Activated CD4-positive, alpha-beta T cell treated with anti-CD3 and anti-CD28 coated beads for 36 hours (primary cell): Measurements from ENCODE around the gene EHD4. TPM values are rescaled to one million over a fixed set of nuclear protein-coding genes. Genes with fewer than 3 reads are reported as not detected.
A peak's percentile ranks its signal among the peaks of the same experiment; 100 is the strongest.

ENCODE experiments used
- ATAC-seq: fragments of 200-7000 bp; cut with Tn5 transposase; one replicate; pipeline ENCODE4 v1.10.0; 2021; ENCODE audit warnings: mild to moderate bottlenecking, moderate library complexity
- CTCF ChIA-PET: fragments of 350-600 bp; sonication (Branson Sonifier 250); formaldehyde crosslinking; loops from one replicate; lab custom pipeline; 2021; ENCODE audit warnings: antibody characterized with exemption; lab: Charles Lee
- POLR2A ChIA-PET: fragments of 350-600 bp; sonication (Branson Sonifier 250); formaldehyde crosslinking; loops from one replicate; lab custom pipeline; 2021; ENCODE audit warnings: antibody characterized with exemption, inconsistent platforms; lab: Charles Lee
- DNase-seq: peaks from one replicate; pipeline ENCODE4 v3.0.0-alpha.2; 2020
- H3K27ac Mint-ChIP-seq: one replicate; pipeline ENCODE4 v1.8.0; 2021; ENCODE audit warnings: mixed read lengths
- H3K27me3 Mint-ChIP-seq: one replicate; pipeline ENCODE4 v1.8.0; 2021; ENCODE audit warnings: mixed read lengths
- H3K36me3 Mint-ChIP-seq: one replicate; pipeline ENCODE4 v1.8.0; 2021; ENCODE audit warnings: low read depth, mixed read lengths
- H3K4me1 Mint-ChIP-seq: one replicate; pipeline ENCODE4 v1.8.0; 2021; ENCODE audit warnings: mixed read lengths
- H3K4me3 Mint-ChIP-seq: one replicate; pipeline ENCODE4 v1.8.0; 2021; ENCODE audit warnings: mild to moderate bottlenecking, moderate library complexity, mixed read lengths
- H3K9me3 Mint-ChIP-seq: one replicate; pipeline ENCODE4 v1.8.0; 2021; ENCODE audit warnings: low read depth, mixed read lengths
- intact Hi-C, 2 experiments: fragments of 100-400 bp; cut with DNase I in 1 of 2; cut with micrococcal nuclease in 1 of 2; formaldehyde crosslinking; loops; one replicate each; pipeline versions ENCODE4 v1.14.2 to v1.15.1; 2022 to 2024; cut with DNase I, micrococcal nuclease
- total RNA-seq, 2 experiments: library from RNA; stranded (reverse); gene quantifications; one replicate each; pipeline ENCODE4 v1.2.3, GENCODE V29; 2021

The EHD4 gene
- total RNA-seq, 2 experiments from 2014 or later = 34.7 to 35.7 TPM

DNA sequence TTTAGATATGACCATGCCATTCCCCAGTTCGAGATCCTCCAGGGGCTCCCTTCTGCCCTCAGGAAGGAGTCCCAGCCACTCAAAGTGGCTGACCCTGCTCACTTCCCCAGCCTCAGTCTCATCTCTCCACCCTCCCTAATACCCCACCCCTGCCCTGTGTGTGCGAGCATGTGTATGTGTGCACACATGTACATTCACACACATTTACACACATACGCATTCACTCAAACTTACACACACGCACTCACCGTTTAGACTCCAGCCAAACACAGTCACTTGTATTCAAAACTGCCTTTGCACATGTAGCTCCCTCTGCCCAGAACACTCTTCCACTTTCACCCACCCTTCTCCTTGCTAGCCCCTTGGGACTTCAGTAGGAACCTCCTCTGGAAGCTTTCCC is 37.1 kb upstream of the EHD4 start:
- no peaks in the 10 kb centered on the region for H3K9me3 Mint-ChIP-seq
- H3K27ac Mint-ChIP-seq = peak overlapping the region; percentile 2
- intact Hi-C loops = no loop called here
- H3K4me1 Mint-ChIP-seq = peaks cover 18% of the 10 kb centered on the region
- DNase-seq (no peak), ATAC-seq (no peak)
- H3K27me3 Mint-ChIP-seq = no peaks in the 10 kb centered on the region
- POLR2A ChIA-PET = interaction anchor here (1.6 kb wide), 1 partner anchor 37 kb away, joined by 4 read pairs; the partner anchor contains the start of gene EHD4
- H3K4me3 Mint-ChIP-seq = no peak overlapping the region
- no peaks in the 10 kb centered on the region for H3K36me3 Mint-ChIP-seq
- CTCF ChIA-PET = interaction anchor here (0.8 to 1.0 kb wide), 2 partner anchors 9 to 20 kb away, joined by 4 read pairs; no protein-coding TSS in a partner anchor

DNA sequence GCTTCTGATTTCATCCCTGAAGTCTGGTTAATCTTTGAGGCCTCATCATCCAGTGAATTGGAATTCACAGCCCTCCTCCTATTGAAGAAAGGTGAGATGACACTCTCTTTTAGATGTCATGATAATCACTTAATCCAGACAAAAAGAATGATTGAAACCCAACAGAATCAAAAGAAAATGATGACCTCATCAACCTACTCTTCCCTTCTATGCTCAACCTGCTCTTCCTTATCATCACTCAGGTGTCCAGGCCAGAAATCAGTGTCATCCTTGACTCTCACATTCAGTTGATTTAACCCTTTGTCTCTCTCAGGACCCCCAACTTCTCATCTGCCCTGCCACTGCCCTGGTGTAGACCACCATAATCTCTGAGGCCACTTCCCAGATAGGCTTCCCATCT is 36.7 kb upstream of the EHD4 start:
- peaks cover 18% of the 10 kb centered on the region for H3K4me1 Mint-ChIP-seq
- no peak overlapping the region for H3K27ac Mint-ChIP-seq
- no peak overlapping the region for H3K4me3 Mint-ChIP-seq
- ATAC-seq (no peak), DNase-seq (no peak)
- H3K9me3 Mint-ChIP-seq = no peaks in the 10 kb centered on the region
- ChIA-PET POLR2A (interaction anchor here (1.6 kb wide), 1 partner anchor 36 kb away, joined by 4 read pairs; the partner anchor contains the start of gene EHD4), CTCF (interaction anchor here (0.8 kb wide), 1 partner anchor 1217 kb away, joined by 3 read pairs; no protein-coding TSS in a partner anchor)
- intact Hi-C loops = no loop called here
- H3K36me3 Mint-ChIP-seq = no peaks in the 10 kb centered on the region
- H3K27me3 Mint-ChIP-seq = no peaks in the 10 kb centered on the region

DNA sequence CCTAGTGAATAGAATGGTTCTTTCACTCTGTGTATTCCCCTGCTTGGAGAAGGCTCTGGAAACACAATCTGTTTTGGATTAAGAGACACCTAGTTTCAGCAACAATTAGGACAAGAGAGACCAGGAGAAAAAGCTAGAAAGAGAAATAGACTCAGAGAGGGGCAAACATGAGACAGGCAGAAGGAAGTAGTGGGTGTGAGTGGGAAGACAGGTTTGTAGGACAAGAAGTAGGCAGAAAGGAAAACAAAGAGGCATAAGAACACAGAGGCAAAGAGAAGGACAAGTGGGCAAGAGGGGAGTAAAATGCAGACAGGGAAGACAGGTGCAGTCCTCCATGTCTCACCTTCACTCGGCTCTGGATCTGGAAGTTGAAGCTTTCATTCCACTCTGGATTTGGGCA is 35.0 kb upstream of the EHD4 start:
- H3K36me3 Mint-ChIP-seq = no peaks in the 10 kb centered on the region
- DNase-seq (no peak), ATAC-seq (no peak)
- POLR2A ChIA-PET = no interaction called here
- H3K4me1 Mint-ChIP-seq = peaks cover 18% of the 10 kb centered on the region
- H3K4me3 Mint-ChIP-seq = no peak overlapping the region
- no peaks in the 10 kb centered on the region for H3K9me3 Mint-ChIP-seq
- CTCF ChIA-PET = interaction anchor here (1.8 kb wide), 1 partner anchor 17 kb away, joined by 5 read pairs; no protein-coding TSS in a partner anchor
- no peak overlapping the region for H3K27ac Mint-ChIP-seq
- intact Hi-C loops = no loop called here
- no peaks in the 10 kb centered on the region for H3K27me3 Mint-ChIP-seq

DNA sequence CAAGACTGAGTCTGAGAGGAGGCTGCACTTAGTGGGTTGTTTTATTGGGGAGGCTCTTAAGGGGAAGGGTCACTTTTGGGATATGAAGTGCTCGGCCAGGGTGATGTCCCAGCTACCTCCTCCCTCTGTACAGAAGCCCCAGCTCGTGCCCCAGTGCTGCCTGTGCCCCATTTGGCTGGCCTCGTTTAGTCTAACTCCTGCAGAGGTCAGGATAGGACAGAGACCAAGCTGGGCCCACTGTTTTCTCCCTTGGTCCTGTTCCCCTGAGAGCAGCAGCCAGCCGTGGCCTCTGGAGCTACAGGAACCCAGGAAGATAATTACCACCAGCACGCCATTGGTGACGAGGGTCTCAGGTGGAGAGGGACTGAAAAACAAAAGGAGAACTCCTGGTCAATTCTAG is 30.0 kb upstream of the EHD4 start:
- no peak overlapping the region for H3K4me3 Mint-ChIP-seq
- ATAC-seq (no peak), DNase-seq (no peak)
- H3K36me3 Mint-ChIP-seq = no peaks in the 10 kb centered on the region
- H3K9me3 Mint-ChIP-seq = no peaks in the 10 kb centered on the region
- H3K27me3 Mint-ChIP-seq = no peaks in the 10 kb centered on the region
- intact Hi-C loops = no loop called here
- ChIA-PET CTCF (interaction anchor here (0.7 to 1.0 kb wide), 3 partner anchors 12 to 147 kb away, joined by 3 to 5 read pairs (median 4); no protein-coding TSS in a partner anchor), POLR2A (interaction anchor here (0.7 kb wide), 1 partner anchor 15 kb away, joined by 4 read pairs; no protein-coding TSS in a partner anchor)
- H3K27ac Mint-ChIP-seq = no peak overlapping the region
- peaks cover 7% of the 10 kb centered on the region for H3K4me1 Mint-ChIP-seq

DNA sequence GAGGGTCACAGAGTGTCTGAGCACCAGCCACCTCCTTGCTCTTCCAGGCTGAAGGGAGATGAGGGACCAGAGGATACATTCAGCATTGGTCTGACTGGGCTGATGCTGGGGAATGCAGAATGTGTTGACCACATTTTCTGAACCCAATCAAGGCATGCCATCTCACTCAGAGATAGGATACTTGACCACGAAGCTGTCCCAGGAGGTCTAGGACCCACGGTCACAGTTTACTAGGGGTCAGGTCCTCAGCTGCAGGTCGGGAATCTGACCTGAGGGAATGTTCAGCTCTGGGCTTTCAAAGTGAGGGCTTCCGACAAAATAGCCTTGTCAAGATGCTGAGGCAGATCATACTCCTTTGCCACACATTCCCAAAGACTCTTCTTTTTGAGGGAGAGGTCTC is 28.9 kb upstream of the EHD4 start:
- peaks cover 5% of the 10 kb centered on the region for H3K4me1 Mint-ChIP-seq
- H3K4me3 Mint-ChIP-seq = no peak overlapping the region
- no peaks in the 10 kb centered on the region for H3K27me3 Mint-ChIP-seq
- no peaks in the 10 kb centered on the region for H3K9me3 Mint-ChIP-seq
- DNase-seq = no peak
- ChIA-PET POLR2A (no interaction called here), CTCF (interaction anchor here (0.7 to 1.3 kb wide), 4 partner anchors 11 to 56 kb away, joined by 3 to 4 read pairs (median 4); no protein-coding TSS in a partner anchor)
- no peaks in the 10 kb centered on the region for H3K36me3 Mint-ChIP-seq
- intact Hi-C loops = no loop called here
- no peak for ATAC-seq
- no peak overlapping the region for H3K27ac Mint-ChIP-seq

DNA sequence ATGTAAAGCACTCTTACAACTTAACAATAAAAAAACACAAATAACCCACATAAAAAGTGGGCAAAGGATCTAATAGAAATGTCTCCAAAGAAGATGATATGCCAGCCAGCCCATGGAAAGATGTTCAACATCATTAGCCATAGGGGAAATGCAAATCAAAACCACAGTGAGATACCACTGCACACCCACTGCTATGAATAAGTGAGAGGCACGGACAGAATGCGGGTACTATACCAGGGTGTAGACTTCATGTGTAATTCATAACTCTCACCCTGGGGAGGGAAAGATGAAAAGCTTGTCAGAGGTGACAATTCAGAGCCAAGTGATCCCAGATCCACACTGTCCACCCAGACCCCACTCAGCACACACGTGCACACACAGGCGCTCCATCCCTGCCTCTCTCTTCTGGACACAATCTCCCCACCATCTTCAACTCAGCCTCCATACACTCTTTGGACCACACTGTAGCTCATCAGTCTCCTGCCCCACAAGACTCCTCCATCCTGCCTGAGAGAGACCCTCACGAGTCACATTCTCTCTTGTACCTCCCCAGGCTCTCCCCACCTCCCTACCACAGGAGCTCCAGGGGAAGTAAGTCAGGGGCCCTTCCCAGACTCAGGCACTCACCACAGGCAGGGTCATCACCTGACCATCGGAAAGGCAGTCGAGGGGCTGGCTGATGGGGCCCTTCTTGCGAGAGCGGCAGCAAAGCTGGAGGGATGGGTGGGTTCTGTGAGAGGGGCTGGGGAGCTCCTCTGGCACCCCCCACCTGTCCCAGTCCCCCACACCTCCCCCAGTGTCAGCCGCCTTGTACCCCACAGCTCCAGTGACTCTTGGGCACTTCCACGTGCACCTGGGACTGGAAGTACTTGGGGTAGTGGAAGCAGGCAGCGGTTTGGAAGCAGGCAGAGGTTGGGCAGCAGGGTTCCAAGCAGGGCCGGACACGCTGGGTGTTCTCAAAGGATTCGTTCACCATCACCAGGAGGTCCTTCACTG is 27.2 kb upstream of the EHD4 start:
- Mint-ChIP-seq H3K9me3 (no peaks in the 10 kb centered on the region), H3K27ac (no peak overlapping the region), H3K27me3 (no peaks in the 10 kb centered on the region), H3K4me1 (peaks cover 5% of the 10 kb centered on the region), H3K36me3 (no peaks in the 10 kb centered on the region), H3K4me3 (no peak overlapping the region)
- ATAC-seq (peak; percentile 70), DNase-seq (no peak)
- intact Hi-C loops = no loop called here
- CTCF ChIA-PET = interaction anchor here (0.6 to 1.2 kb wide), 4 partner anchors 10 to 194 kb away, joined by 3 to 6 read pairs (median 4); partner anchors contain the start of gene EHD4
- POLR2A ChIA-PET = interaction anchor here (0.6 kb wide), 1 partner anchor 576 kb away, joined by 3 read pairs; the partner anchor contains the start of gene STARD9

DNA sequence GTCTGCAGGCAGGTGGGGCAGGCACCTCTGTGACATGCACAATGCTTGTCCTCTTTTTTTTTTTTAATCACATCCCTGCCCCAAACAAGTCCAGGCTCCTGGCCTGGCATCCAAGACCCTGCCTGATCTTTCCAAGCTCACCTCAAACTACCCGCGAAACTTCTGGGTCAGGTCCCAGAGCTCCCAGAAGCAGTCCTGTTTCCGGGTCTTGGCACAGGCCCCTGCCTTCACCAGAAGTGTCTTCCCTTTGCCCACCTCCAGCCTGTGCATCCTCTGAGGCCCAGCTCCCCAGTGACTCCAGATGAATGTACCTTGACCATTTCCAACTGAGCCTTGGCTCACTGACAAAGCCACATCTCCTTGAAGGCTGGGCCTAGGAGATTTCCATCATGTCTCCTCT is 25.5 kb upstream of the EHD4 start:
- CTCF ChIA-PET = interaction anchor here (0.6 to 2.0 kb wide), 6 partner anchors 8 to 151 kb away, joined by 3 to 8 read pairs (median 4); no protein-coding TSS in a partner anchor
- Mint-ChIP-seq H3K27me3 (no peaks in the 10 kb centered on the region), H3K27ac (no peak overlapping the region), H3K36me3 (no peaks in the 10 kb centered on the region), H3K4me3 (no peak overlapping the region), H3K4me1 (peaks cover 5% of the 10 kb centered on the region), H3K9me3 (no peaks in the 10 kb centered on the region)
- DNase-seq (no peak), ATAC-seq (no peak)
- intact Hi-C loops = no loop called here
- POLR2A ChIA-PET = no interaction called here

DNA sequence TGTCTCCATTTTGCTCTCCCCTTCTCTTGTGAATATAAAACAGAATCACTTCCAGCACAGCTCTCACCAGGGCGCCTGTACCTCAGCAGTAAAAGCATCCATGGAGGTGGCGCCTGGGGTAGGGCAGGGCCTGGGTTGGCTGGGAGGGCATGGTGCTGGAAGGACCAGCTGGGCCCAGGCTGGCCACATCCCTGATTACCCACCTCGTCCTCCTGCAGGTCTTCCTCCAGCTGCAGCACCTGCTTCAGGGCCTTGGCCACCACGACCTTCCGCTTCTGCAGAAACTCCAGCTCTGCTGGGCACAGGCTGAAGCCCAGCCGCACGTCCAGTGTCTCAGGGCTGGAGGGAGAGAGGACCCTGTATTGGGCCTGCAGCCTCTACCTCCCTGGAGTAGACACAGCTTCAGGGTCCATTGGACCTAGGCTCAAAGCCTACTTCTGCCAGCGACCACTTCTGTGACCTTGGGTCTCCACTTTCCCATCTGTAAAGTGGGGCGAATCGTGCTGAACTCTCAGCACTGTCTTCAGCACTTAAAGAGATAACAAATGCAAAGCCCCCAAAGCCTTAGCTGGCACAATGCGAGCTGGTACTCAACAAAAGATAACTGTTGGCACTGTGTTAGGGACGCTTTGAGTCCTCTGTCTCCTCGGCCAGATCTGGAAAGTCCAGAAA is 24.7 kb upstream of the EHD4 start:
- POLR2A ChIA-PET = no interaction called here
- Mint-ChIP-seq H3K27ac (no peak overlapping the region), H3K4me1 (peaks cover 5% of the 10 kb centered on the region), H3K9me3 (no peaks in the 10 kb centered on the region), H3K36me3 (no peaks in the 10 kb centered on the region), H3K4me3 (no peak overlapping the region), H3K27me3 (no peaks in the 10 kb centered on the region)
- DNase-seq (no peak), ATAC-seq (no peak)
- CTCF ChIA-PET = interaction anchor here (0.6 to 2.0 kb wide), 5 partner anchors 7 to 152 kb away, joined by 3 to 8 read pairs (median 4); no protein-coding TSS in a partner anchor
- intact Hi-C loops = no loop called here

DNA sequence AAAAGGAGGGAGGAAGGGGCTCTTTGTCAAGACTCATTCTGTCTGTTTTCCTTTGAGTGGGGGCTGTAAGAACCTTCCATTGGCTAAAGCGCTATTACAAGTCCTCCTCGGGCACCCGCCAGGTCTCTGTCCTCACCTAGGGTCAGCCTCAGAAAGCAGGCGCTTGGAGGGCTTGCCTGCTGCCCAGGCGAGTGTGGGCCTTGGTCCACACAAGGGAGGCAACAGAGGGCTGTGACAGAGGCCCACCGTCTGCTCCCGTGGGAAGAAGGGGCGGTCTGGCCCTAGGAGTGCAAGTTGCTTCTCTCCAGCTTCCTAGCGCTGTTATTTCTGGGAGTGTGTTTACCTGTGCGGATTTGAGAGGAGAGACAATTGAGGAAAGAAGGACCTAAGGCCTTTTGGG is 24.0 kb upstream of the EHD4 start:
- no peaks in the 10 kb centered on the region for H3K27me3 Mint-ChIP-seq
- ChIA-PET POLR2A (no interaction called here), CTCF (interaction anchor here (0.5 to 1.5 kb wide), 4 partner anchors 52 to 88 kb away, joined by 3 to 5 read pairs (median 4); no protein-coding TSS in a partner anchor)
- no peaks in the 10 kb centered on the region for H3K9me3 Mint-ChIP-seq
- H3K36me3 Mint-ChIP-seq = no peaks in the 10 kb centered on the region
- ATAC-seq (no peak), DNase-seq (no peak)
- no peak overlapping the region for H3K4me3 Mint-ChIP-seq
- intact Hi-C loops = no loop called here
- peaks cover 5% of the 10 kb centered on the region for H3K4me1 Mint-ChIP-seq
- H3K27ac Mint-ChIP-seq = no peak overlapping the region

DNA sequence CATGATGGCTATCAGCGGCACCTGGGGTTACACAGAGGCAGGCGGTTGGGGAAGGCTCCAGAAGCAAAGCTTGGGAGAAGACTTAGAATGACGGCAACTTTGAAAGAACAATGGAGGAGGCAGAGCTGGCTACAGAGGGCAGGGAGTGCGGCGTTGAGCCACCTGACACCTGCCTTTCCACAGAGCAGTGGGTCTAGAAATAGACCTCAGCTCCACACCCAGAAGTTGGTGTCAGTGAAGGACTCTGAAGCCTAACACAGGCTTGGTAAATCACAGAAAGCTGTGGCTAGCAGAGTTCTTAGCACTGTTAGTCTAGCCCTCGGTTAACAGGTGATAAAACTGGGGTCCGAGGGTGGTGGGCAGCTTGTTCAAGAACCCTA is 23.1 kb upstream of the EHD4 start:
- no peaks in the 10 kb centered on the region for H3K36me3 Mint-ChIP-seq
- intact Hi-C loops = no loop called here
- CTCF ChIA-PET = interaction anchor here (0.6 to 1.5 kb wide), 8 partner anchors 55 to 451 kb away, joined by 3 to 5 read pairs (median 4); no protein-coding TSS in a partner anchor
- no peaks in the 10 kb centered on the region for H3K27me3 Mint-ChIP-seq
- DNase-seq = no peak
- H3K4me3 Mint-ChIP-seq = no peak overlapping the region
- H3K27ac Mint-ChIP-seq = no peak overlapping the region
- H3K4me1 Mint-ChIP-seq = peaks cover 5% of the 10 kb centered on the region
- POLR2A ChIA-PET = no interaction called here
- no peaks in the 10 kb centered on the region for H3K9me3 Mint-ChIP-seq
- ATAC-seq = no peak
